WTC11 (cell line): ENCODE measurements around the gene GPC5. TPM values are rescaled to one million over a fixed set of nuclear protein-coding genes. Genes with fewer than 3 reads are reported as not detected.
"Not testable (repeated sequence)": the region's sequence is repeated elsewhere in the genome, so short reads cannot be mapped to it uniquely, and the experiment has no call there.

Source experiments
- ATAC-seq: fragments of 200-7000 bp; cut with Tn5 transposase; 2 replicates; pipeline ENCODE4 v1.10.0; 2021; ENCODE audit warnings: mild to moderate bottlenecking, moderate library complexity
- CTCF ChIA-PET: fragments of 300-600 bp; sonication (Branson Sonifier 250); formaldehyde crosslinking; loops from one replicate; lab custom pipeline; 2021; ENCODE audit warnings: antibody characterized with exemption; lab: Charles Lee
- POLR2A ChIA-PET: fragments of 350-600 bp; sonication (Branson Sonifier 250); formaldehyde crosslinking; loops from one replicate; lab custom pipeline; 2021; ENCODE audit warnings: antibody characterized with exemption; lab: Charles Lee
- DNase-seq: peaks from one replicate; pipeline ENCODE4 v3.0.0; 2021; ENCODE audit warnings: low spot score
- H3K27ac Mint-ChIP-seq: 2 replicates; pipeline ENCODE4 v1.8.0; 2021; ENCODE audit warnings: mixed read lengths
- H3K27me3 Mint-ChIP-seq: 2 replicates; pipeline ENCODE4 v1.8.0; 2021; ENCODE audit warnings: low read depth, mild to moderate bottlenecking, moderate library complexity, mixed read lengths
- H3K36me3 Mint-ChIP-seq: 2 replicates; pipeline ENCODE4 v1.8.0; 2021; ENCODE audit warnings: mixed read lengths
- H3K4me1 Mint-ChIP-seq: 2 replicates; pipeline ENCODE4 v1.8.0; 2022; ENCODE audit warnings: mixed read lengths
- H3K4me3 Mint-ChIP-seq: 2 replicates; pipeline ENCODE4 v1.8.0; 2021; ENCODE audit warnings: mild to moderate bottlenecking, moderate library complexity, mixed read lengths
- H3K9me3 Mint-ChIP-seq: 2 replicates; pipeline ENCODE4 v1.8.0; 2021; ENCODE audit warnings: mixed read lengths
- AR ChIP-seq: fragments of 250-450 bp; sonication (Bioruptor Pico); IDR thresholded peaks from 2 replicates; pipeline ENCODE4 v1.9.0; 2021; ENCODE audit warnings: mild to moderate bottlenecking
- ATF2 ChIP-seq: sonication (generic); formaldehyde crosslinking; IDR thresholded peaks from 2 replicates; pipeline ENCODE4 v1.8.1; 2022; ENCODE audit warnings: low read depth, missing genetic modification reagents, borderline replicate concordance
- EMX1 ChIP-seq: fragments of 250-450 bp; sonication (Bioruptor Pico); IDR thresholded peaks from 2 replicates; pipeline ENCODE4 v1.8.0; 2021; ENCODE audit warnings: mild to moderate bottlenecking
- FOXK1 ChIP-seq: sonication (generic); formaldehyde crosslinking; IDR thresholded peaks from 2 replicates; pipeline ENCODE4 v1.8.0; 2022; ENCODE audit warnings: mild to moderate bottlenecking, moderate library complexity, missing genetic modification reagents
- GABPB1 ChIP-seq: sonication (generic); formaldehyde crosslinking; IDR thresholded peaks from 2 replicates; pipeline ENCODE4 v1.8.1; 2023; ENCODE audit warnings: mild to moderate bottlenecking, missing genetic modification reagents
- JUN ChIP-seq: sonication (generic); formaldehyde crosslinking; IDR thresholded peaks from 2 replicates; pipeline ENCODE4 v1.8.0; 2023; ENCODE audit warnings: mild to moderate bottlenecking, missing genetic modification reagents
- MAX ChIP-seq: sonication (generic); formaldehyde crosslinking; IDR thresholded peaks from 2 replicates; pipeline ENCODE4 v1.8.0; 2022; ENCODE audit warnings: mild to moderate bottlenecking, missing genetic modification reagents
- NFATC4 ChIP-seq: fragments of 250-450 bp; sonication (Bioruptor Pico); IDR thresholded peaks from 2 replicates; pipeline ENCODE4 v1.9.0; 2021; ENCODE audit warnings: mild to moderate bottlenecking
- NR1H2 ChIP-seq: sonication (generic); formaldehyde crosslinking; IDR thresholded peaks from 2 replicates; pipeline ENCODE4 v1.9.0; 2021; ENCODE audit warnings: mild to moderate bottlenecking, moderate library complexity, missing genetic modification reagents
- NR3C1 ChIP-seq: sonication (generic); formaldehyde crosslinking; conservative IDR thresholded peaks from 2 replicates; pipeline ENCODE4 v1.8.1; 2023; ENCODE audit warnings: low read depth, mild to moderate bottlenecking, missing genetic modification reagents
- PRRX2 ChIP-seq: fragments of 250-450 bp; sonication (Bioruptor Pico); IDR thresholded peaks from 2 replicates; pipeline ENCODE4 v1.8.0; 2021; ENCODE audit warnings: mild to moderate bottlenecking
- RORB ChIP-seq: fragments of 250-450 bp; sonication (Bioruptor Pico); IDR thresholded peaks from 2 replicates; pipeline ENCODE4 v1.9.0; 2021; ENCODE audit warnings: mild to moderate bottlenecking
- SMAD4 ChIP-seq: sonication (generic); formaldehyde crosslinking; IDR thresholded peaks from 2 replicates; pipeline ENCODE4 v1.8.0; 2022; ENCODE audit warnings: mild to moderate bottlenecking, missing genetic modification reagents
- STAT6 ChIP-seq: sonication (generic); formaldehyde crosslinking; conservative IDR thresholded peaks from 2 replicates; pipeline ENCODE4 v1.8.1; 2023; ENCODE audit warnings: mild to moderate bottlenecking, low read depth, missing genetic modification reagents, moderate library complexity
- TEAD4 ChIP-seq: sonication (generic); formaldehyde crosslinking; IDR thresholded peaks from 2 replicates; pipeline ENCODE4 v1.8.0; 2022; ENCODE audit warnings: mild to moderate bottlenecking, missing genetic modification reagents
- ZNF232 ChIP-seq: sonication (generic); formaldehyde crosslinking; IDR thresholded peaks from 2 replicates; pipeline ENCODE4 v1.8.0; 2022; ENCODE audit warnings: mild to moderate bottlenecking, missing genetic modification reagents
- ZNF263 ChIP-seq: sonication (generic); formaldehyde crosslinking; IDR thresholded peaks from 2 replicates; pipeline ENCODE4 v1.8.1; 2022; ENCODE audit warnings: low read depth, mild to moderate bottlenecking, moderate library complexity, missing genetic modification reagents
- ZNF425 ChIP-seq: fragments of 250-450 bp; sonication (Bioruptor Pico); conservative IDR thresholded peaks from 2 replicates; pipeline ENCODE4 v1.9.0; 2021; ENCODE audit warnings: mild to moderate bottlenecking
- ZSCAN18 ChIP-seq: fragments of 250-450 bp; sonication (Bioruptor Pico); IDR thresholded peaks from 2 replicates; pipeline ENCODE4 v2.1.2; 2022; ENCODE audit warnings: mild to moderate bottlenecking, moderate library complexity
- total RNA-seq: library from RNA; stranded (reverse); gene quantifications from 3 replicates; pipeline ENCODE4 v1.2.3, GENCODE V29; 2021

GPC5 gene
- total RNA-seq, 1 experiment from 2014 or later = 0.46 TPM

- peak; percentile 37; the same call in 1 of the 2 replicates for TF ChIP-seq AR (CRISPR knock-in tag)
- H3K36me3 Mint-ChIP-seq = peaks cover 75% of the 10 kb centered on the region
- DNase-seq, H3K9me3 Mint-ChIP-seq, ATAC-seq, H3K27me3 Mint-ChIP-seq: not testable (repeated sequence)
- peak overlapping the region; percentile 86 for H3K27ac Mint-ChIP-seq
- H3K4me1 Mint-ChIP-seq = peaks cover 48% of the 10 kb centered on the region
- peak overlapping the region; percentile 87 for H3K4me3 Mint-ChIP-seq
- POLR2A ChIA-PET = interaction anchor here (0.6 kb wide), 1 partner anchor 29 kb away, joined by 10 read pairs; no protein-coding TSS in a partner anchor
- CTCF ChIA-PET = interaction anchor here (0.7 kb wide), 1 partner anchor 275 kb away, joined by 5 read pairs; no protein-coding TSS in a partner anchor
Observed at GRCh38 chr13:91352891-91353290, 45.5 kb upstream of the GPC5 start.

GRCh38 chr13:91353494-91353893 lies 44.9 kb upstream of the GPC5 start:
- peaks cover 51% of the 10 kb centered on the region for H3K4me1 Mint-ChIP-seq
- peak overlapping the region; percentile 86 for H3K27ac Mint-ChIP-seq
- no peaks in the 10 kb centered on the region for H3K9me3 Mint-ChIP-seq
- TF ChIP-seq ATF2 (CRISPR knock-in tag) = no peak
- no peak for TF ChIP-seq ZSCAN18
- TF ChIP-seq NR3C1 (CRISPR knock-in tag) = no peak
- no peak for TF ChIP-seq ZNF263 (CRISPR knock-in tag)
- TF ChIP-seq STAT6 (CRISPR knock-in tag) = no peak
- no peak for TF ChIP-seq ZNF232
- TF ChIP-seq JUN = no peak
- no peak for TF ChIP-seq PRRX2 (CRISPR knock-in tag)
- TF ChIP-seq GABPB1 (CRISPR knock-in tag) = no peak
- no peak for TF ChIP-seq RORB (CRISPR knock-in tag)
- no peak for TF ChIP-seq NFATC4 (CRISPR knock-in tag)
- peaks cover 77% of the 10 kb centered on the region for H3K36me3 Mint-ChIP-seq
- peak overlapping the region; percentile 20; the same call in 1 of the 2 replicates for H3K4me3 Mint-ChIP-seq
- ATAC-seq (no peak), DNase-seq (no peak)
- POLR2A ChIA-PET = no interaction called here
- H3K27me3 Mint-ChIP-seq = no peaks in the 10 kb centered on the region
- CTCF ChIA-PET = no interaction called here

GRCh38 chr13:91355099-91355825 lies 43.2 kb upstream of the GPC5 start:
- Mint-ChIP-seq H3K27me3 (no peaks in the 10 kb centered on the region), H3K27ac (peak overlapping the region; percentile 78), H3K9me3 (no peaks in the 10 kb centered on the region), H3K4me1 (peaks cover 45% of the 10 kb centered on the region), H3K4me3 (no peak overlapping the region), H3K36me3 (peaks cover 63% of the 10 kb centered on the region)
- ATAC-seq = no peak
- no peak for DNase-seq
- ChIA-PET CTCF (no interaction called here), POLR2A (no interaction called here)
- TF ChIP-seq ZNF425 (CRISPR knock-in tag) (peak; percentile 73), RORB (CRISPR knock-in tag) (no peak), EMX1 (CRISPR knock-in tag) (peak; percentile 86; the same call in 1 of the 2 replicates), NFATC4 (CRISPR knock-in tag) (peak; percentile 72), NR1H2 (CRISPR knock-in tag) (no peak), SMAD4 (CRISPR knock-in tag) (no peak), TEAD4 (CRISPR knock-in tag) (no peak), MAX (CRISPR knock-in tag) (no peak), ZNF232 (no peak), FOXK1 (CRISPR knock-in tag) (no peak)
